Measurements from ENCODE around the gene VAX1.

VAX1 gene

GRCh38 chr10:117148284-117148683 lies 10.2 kb upstream of the VAX1 start (continued):
- TF ChIP-seq, protein P1, sequence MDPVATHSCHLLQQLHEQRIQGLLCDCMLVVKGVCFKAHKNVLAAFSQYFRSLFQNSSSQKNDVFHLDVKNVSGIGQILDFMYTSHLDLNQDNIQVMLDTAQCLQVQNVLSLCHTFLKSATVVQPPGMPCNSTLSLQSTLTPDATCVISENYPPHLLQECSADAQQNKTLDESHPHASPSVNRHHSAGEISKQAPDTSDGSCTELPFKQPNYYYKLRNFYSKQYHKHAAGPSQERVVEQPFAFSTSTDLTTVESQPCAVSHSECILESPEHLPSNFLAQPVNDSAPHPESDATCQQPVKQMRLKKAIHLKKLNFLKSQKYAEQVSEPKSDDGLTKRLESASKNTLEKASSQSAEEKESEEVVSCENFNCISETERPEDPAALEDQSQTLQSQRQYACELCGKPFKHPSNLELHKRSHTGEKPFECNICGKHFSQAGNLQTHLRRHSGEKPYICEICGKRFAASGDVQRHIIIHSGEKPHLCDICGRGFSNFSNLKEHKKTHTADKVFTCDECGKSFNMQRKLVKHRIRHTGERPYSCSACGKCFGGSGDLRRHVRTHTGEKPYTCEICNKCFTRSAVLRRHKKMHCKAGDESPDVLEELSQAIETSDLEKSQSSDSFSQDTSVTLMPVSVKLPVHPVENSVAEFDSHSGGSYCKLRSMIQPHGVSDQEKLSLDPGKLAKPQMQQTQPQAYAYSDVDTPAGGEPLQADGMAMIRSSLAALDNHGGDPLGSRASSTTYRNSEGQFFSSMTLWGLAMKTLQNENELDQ (tag by site-specific recombination; IDR thresholded peaks at IDR 0.05; ENCODE audit: low read depth): no peak
- TF ChIP-seq ZNF24 (tag by site-specific recombination; IDR thresholded peaks at IDR 0.05) (peak; percentile 85), ZNF513 (tag by site-specific recombination; IDR thresholded peaks at IDR 0.05) (no peak), ZBTB20 (tag by site-specific recombination; IDR thresholded peaks at IDR 0.05) (no peak), ZBTB11 (tag by site-specific recombination; conservative IDR thresholded peaks at IDR 0.05; ENCODE audit: low read depth) (no peak), ZNF600 (tag by site-specific recombination; IDR thresholded peaks at IDR 0.05) (peak; percentile 82), SP2 (tag by site-specific recombination; IDR thresholded peaks at IDR 0.05) (0 out of 2 replicates have a peak, but pooled peaks have one; percentile 13), KLF10 (tag by site-specific recombination; IDR thresholded peaks at IDR 0.05) (peak; percentile 61; the same call in 1 of the 2 replicates), ZXDB (tag by site-specific recombination; IDR thresholded peaks at IDR 0.05) (peak; percentile 56), ZSCAN30 (tag by site-specific recombination; IDR thresholded peaks at IDR 0.05) (peak; percentile 66; the same call in 1 of the 2 replicates), HOXC10 (CRISPR knock-in tag; IDR thresholded peaks at IDR 0.05) (no peak), ZNF366 (tag by site-specific recombination; conservative IDR thresholded peaks at IDR 0.05) (peak; percentile 97), ZNF558 (tag by site-specific recombination; IDR thresholded peaks at IDR 0.05) (peak; percentile 66; the same call in 1 of the 2 replicates), FEZF1 (tag by site-specific recombination; IDR thresholded peaks at IDR 0.05) (peak; percentile 98), ZSCAN23 (tag by site-specific recombination; IDR thresholded peaks at IDR 0.05) (peak; percentile 64; the same call in 1 of the 2 replicates), ZNF449 (tag by site-specific recombination; IDR thresholded peaks at IDR 0.05) (peak; percentile 42; the same call in 1 of the 2 replicates), ZNF843 (tag by site-specific recombination; IDR thresholded peaks at IDR 0.05) (peak; percentile 95), ZNF184 (tag by site-specific recombination; IDR thresholded peaks at IDR 0.05) (0 out of 2 replicates have a peak, but pooled peaks have one; percentile 47), ZNF626 (tag by site-specific recombination; IDR thresholded peaks at IDR 0.05) (0 out of 2 replicates have a peak, but pooled peaks have one; percentile 34), ZIC2 (tag by site-specific recombination; IDR thresholded peaks at IDR 0.05) (no peak), ZNF324 (tag by site-specific recombination; IDR thresholded peaks at IDR 0.05) (no peak; the same call in 1 of the 2 replicates), ZNF473 (tag by site-specific recombination; IDR thresholded peaks at IDR 0.05) (no peak), YY1 (tag by site-specific recombination; IDR thresholded peaks at IDR 0.05) (0 out of 2 replicates have a peak, but pooled peaks have one; percentile 22)
- TF ChIP-seq, protein P2, sequence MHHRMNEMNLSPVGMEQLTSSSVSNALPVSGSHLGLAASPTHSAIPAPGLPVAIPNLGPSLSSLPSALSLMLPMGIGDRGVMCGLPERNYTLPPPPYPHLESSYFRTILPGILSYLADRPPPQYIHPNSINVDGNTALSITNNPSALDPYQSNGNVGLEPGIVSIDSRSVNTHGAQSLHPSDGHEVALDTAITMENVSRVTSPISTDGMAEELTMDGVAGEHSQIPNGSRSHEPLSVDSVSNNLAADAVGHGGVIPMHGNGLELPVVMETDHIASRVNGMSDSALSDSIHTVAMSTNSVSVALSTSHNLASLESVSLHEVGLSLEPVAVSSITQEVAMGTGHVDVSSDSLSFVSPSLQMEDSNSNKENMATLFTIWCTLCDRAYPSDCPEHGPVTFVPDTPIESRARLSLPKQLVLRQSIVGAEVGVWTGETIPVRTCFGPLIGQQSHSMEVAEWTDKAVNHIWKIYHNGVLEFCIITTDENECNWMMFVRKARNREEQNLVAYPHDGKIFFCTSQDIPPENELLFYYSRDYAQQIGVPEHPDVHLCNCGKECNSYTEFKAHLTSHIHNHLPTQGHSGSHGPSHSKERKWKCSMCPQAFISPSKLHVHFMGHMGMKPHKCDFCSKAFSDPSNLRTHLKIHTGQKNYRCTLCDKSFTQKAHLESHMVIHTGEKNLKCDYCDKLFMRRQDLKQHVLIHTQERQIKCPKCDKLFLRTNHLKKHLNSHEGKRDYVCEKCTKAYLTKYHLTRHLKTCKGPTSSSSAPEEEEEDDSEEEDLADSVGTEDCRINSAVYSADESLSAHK (tag by site-specific recombination; IDR thresholded peaks at IDR 0.05): peak; percentile 85
- TF ChIP-seq, protein P3, sequence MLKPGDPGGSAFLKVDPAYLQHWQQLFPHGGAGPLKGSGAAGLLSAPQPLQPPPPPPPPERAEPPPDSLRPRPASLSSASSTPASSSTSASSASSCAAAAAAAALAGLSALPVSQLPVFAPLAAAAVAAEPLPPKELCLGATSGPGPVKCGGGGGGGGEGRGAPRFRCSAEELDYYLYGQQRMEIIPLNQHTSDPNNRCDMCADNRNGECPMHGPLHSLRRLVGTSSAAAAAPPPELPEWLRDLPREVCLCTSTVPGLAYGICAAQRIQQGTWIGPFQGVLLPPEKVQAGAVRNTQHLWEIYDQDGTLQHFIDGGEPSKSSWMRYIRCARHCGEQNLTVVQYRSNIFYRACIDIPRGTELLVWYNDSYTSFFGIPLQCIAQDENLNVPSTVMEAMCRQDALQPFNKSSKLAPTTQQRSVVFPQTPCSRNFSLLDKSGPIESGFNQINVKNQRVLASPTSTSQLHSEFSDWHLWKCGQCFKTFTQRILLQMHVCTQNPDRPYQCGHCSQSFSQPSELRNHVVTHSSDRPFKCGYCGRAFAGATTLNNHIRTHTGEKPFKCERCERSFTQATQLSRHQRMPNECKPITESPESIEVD (tag by site-specific recombination; IDR thresholded peaks at IDR 0.05): peak; percentile 97
- TF ChIP-seq, protein P4, sequence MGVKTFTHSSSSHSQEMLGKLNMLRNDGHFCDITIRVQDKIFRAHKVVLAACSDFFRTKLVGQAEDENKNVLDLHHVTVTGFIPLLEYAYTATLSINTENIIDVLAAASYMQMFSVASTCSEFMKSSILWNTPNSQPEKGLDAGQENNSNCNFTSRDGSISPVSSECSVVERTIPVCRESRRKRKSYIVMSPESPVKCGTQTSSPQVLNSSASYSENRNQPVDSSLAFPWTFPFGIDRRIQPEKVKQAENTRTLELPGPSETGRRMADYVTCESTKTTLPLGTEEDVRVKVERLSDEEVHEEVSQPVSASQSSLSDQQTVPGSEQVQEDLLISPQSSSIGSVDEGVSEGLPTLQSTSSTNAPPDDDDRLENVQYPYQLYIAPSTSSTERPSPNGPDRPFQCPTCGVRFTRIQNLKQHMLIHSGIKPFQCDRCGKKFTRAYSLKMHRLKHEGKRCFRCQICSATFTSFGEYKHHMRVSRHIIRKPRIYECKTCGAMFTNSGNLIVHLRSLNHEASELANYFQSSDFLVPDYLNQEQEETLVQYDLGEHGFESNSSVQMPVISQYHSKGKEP (tag by site-specific recombination; IDR thresholded peaks at IDR 0.05): peak; percentile 82
